AG04450 (cell line): Measurements from ENCODE around the gene WDR27. TPM values are rescaled to one million over a fixed set of nuclear protein-coding genes. Genes with fewer than 3 reads are reported as not detected.

Experiments used
- CTCF ChIA-PET: fragments of 300-600, 350-600 bp; formaldehyde crosslinking; extraction: SDS; loops from one replicate; lab custom pipeline; 2022; ENCODE audit warnings: antibody characterized with exemption, inconsistent platforms; lab: Charles Lee
- POLR2A ChIA-PET: fragments of 350-600 bp; formaldehyde crosslinking; extraction: SDS; loops from one replicate; lab custom pipeline; 2021; ENCODE audit warnings: antibody characterized with exemption, inconsistent platforms; lab: Yijun Ruan, JAX
- DNase-seq: peaks from one replicate; pipeline ENCODE4 v3.0.0-alpha.2; 2011; ENCODE audit warnings: low read depth, low spot score
- H3K27ac ChIP-seq: one replicate; pipeline ENCODE4 v1.5.1; 2012; ENCODE audit warnings: low read depth, low read length, control low read depth
- H3K27me3 ChIP-seq: one replicate; pipeline ENCODE4 v1.6.0; 2012; ENCODE audit warnings: low read length; ENCODE audit not compliant: control insufficient read depth, insufficient read depth
- H3K4me3 ChIP-seq: 2 replicates; pipeline ENCODE4 v1.5.1; 2011; ENCODE audit warnings: mild to moderate bottlenecking, low read depth, low read length, control low read depth
- H3K9me3 ChIP-seq: 2 replicates; pipeline ENCODE4 v1.5.1; 2012; ENCODE audit warnings: low read length; ENCODE audit not compliant: control insufficient read depth, insufficient read depth
- polyA plus RNA-seq: library from polyadenylated mRNA; depleted of rRNA; stranded (reverse); fragments of >200 nt; gene quantifications from 2 replicates; pipeline ENCODE4 v1.2.3, GENCODE V29; 2011
- TF ChIP-seq, protein P1 (sequence below): IDR thresholded peaks from 2 replicates; pipeline ENCODE4 v1.5.1; 2011; ENCODE audit warnings: low read depth, low read length, control low read depth, inconsistent platforms

WDR27 gene
- polyA plus RNA-seq, 1 experiment: 20.5 TPM

DNA sequence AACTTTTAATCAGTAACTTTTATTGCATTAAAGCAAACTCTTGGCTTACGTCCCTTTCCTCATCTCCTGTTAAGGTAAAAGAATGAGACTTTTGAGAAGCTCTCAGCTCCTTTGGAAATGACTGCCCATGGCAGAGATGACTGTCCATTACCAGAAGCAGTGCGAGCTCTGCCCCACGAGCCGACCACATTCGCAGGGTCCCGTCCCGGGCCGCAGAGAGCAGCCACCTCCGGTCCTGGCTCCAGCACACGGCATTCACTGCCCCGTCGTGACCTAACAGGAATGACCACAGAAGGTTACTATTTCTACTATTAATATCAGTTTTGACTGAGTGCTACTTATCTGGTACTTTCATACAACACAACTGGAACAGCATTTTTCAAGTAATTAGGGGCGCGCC is 63.4 kb downstream of the WDR27 start:
- TF ChIP-seq, protein P1, sequence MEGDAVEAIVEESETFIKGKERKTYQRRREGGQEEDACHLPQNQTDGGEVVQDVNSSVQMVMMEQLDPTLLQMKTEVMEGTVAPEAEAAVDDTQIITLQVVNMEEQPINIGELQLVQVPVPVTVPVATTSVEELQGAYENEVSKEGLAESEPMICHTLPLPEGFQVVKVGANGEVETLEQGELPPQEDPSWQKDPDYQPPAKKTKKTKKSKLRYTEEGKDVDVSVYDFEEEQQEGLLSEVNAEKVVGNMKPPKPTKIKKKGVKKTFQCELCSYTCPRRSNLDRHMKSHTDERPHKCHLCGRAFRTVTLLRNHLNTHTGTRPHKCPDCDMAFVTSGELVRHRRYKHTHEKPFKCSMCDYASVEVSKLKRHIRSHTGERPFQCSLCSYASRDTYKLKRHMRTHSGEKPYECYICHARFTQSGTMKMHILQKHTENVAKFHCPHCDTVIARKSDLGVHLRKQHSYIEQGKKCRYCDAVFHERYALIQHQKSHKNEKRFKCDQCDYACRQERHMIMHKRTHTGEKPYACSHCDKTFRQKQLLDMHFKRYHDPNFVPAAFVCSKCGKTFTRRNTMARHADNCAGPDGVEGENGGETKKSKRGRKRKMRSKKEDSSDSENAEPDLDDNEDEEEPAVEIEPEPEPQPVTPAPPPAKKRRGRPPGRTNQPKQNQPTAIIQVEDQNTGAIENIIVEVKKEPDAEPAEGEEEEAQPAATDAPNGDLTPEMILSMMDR: no peak
- ChIA-PET POLR2A (no interaction called here), CTCF (interaction anchor here (0.7 kb wide), 1 partner anchor 71 kb away, joined by 5 read pairs; no protein-coding TSS in a partner anchor)

DNA sequence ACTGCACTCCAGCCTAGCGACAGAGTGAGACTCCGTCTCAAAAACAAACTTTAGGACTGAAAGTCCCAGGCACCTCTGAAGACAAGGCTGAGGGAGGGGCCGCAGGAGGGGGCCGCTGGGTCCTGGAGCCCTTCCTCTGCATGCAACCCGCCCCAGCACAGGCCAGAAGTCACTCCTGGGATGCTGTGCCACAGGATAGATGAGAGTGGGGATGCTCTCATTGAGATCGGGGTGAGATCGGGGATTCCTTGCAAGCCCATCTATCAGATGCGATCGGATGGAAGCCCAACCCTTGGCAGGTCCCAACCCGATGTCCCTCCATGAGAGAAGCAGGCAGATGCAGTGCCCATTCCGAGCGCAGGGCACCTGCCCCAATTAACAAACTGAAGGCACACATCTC is 66.5 kb downstream of the WDR27 start:
- TF ChIP-seq, protein P1: no peak
- Histone ChIP-seq H3K4me3 (no peak overlapping the region), H3K27me3 (no peaks in the 10 kb centered on the region), H3K27ac (no peak overlapping the region), H3K9me3 (no peaks in the 10 kb centered on the region)
- no peak for DNase-seq
- ChIA-PET CTCF (no interaction called here), POLR2A (no interaction called here)

More for the DNA sequence above, 63.4 kb downstream of the WDR27 start:
- H3K27me3 ChIP-seq: no peaks in the 10 kb centered on the region
- H3K9me3 ChIP-seq: no peaks in the 10 kb centered on the region; the same call in 1 of the 2 replicates
- no peak overlapping the region for H3K4me3 ChIP-seq
- no peak for DNase-seq
- no peak overlapping the region for H3K27ac ChIP-seq

DNA sequence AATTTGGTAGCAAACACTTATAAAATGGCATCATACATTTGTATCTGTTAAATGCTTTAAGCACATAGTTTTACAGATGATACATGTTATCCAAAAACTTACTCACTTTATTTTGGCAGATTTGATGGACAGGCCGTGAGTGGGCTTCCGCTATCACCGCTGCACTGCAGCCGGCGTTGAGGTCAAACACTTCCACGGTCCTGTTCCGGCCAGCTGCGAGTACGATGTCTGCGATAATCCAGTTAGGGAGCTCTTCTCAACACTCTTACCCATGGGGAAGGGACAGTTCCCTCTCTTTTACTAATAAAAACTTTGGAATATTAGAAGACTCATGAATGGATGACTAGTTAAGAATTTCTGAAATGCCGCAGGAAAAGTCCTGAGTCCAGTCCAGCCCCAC is 69.0 kb downstream of the WDR27 start:
- no peak for DNase-seq
- no peaks in the 10 kb centered on the region for H3K9me3 ChIP-seq
- H3K4me3 ChIP-seq: no peak overlapping the region
- TF ChIP-seq, protein P1: no peak
- H3K27ac ChIP-seq: no peak overlapping the region
- ChIA-PET POLR2A (no interaction called here), CTCF (no interaction called here)
- no peaks in the 10 kb centered on the region for H3K27me3 ChIP-seq

DNA sequence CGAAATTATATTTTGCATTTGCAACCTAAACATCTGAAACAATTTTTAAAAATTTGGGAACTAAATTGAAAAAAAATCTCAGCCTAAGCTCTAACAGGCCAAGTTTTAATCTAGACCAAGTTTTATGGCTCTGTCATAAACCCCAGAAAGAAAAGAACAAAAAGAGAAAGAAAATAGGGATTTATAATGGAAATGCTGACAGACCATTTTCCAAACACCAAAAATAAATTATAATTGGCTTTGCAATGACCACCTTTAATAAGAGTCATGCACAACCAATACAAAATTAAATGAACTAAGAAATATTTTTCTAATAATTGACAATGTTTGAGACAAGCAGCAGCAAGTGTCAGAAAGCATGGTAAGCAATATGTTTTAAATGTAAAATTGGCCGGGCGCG is 72.6 kb downstream of the WDR27 start:
- CTCF ChIA-PET: no interaction called here
- H3K4me3 ChIP-seq: no peak overlapping the region
- peaks cover 6% of the 10 kb centered on the region; the same call in 1 of the 2 replicates for H3K9me3 ChIP-seq
- no peak overlapping the region for H3K27ac ChIP-seq
- no peak for DNase-seq
- no peaks in the 10 kb centered on the region for H3K27me3 ChIP-seq
- TF ChIP-seq, protein P1: no peak
- POLR2A ChIA-PET: no interaction called here

DNA sequence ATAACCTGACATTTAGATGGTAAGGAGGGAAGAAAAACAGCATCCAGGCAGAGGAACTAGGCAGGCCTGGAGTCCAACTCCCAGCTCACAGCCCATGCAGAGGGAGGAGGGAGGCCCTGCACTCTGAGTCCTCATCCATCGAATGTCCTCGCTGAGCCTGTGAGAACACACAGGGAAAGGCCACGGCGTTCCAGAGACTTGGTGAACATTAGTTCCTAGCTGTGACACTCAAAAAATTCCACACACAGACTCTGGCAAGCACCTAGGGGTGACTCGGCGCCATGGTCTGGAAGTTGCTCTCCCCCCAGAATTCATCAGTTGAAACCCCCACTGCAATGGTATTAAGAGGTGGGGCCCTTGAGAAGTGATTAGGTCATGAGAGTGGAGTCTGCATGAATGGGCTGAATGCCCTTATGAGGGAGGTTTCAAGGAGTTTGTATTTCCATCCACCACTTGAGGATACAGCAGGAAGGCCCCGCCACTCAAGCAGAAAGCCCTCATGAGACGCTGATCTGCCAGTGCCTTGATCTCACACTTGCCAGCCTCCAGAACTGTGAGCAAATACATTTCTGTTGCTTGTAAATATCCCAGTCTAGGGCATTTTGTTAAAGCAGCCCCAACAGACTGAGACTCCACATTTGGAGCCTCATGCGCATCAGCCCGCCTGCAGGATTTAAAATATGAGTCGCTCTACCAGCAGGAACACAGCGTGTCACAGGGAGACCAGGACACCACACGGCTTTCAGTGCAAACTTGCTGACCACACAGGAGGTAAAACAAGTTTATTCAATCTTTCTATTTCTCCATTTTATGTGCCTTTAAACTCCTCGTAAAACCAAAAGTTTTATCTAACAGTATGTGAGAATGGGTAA is 73.9 kb downstream of the WDR27 start:
- Histone ChIP-seq H3K4me3 (no peak overlapping the region), H3K9me3 (peaks cover 18% of the 10 kb centered on the region), H3K27ac (no peak overlapping the region), H3K27me3 (no peaks in the 10 kb centered on the region)
- TF ChIP-seq, protein P1: no peak
- DNase-seq: no peak
- POLR2A ChIA-PET: no interaction called here
- CTCF ChIA-PET: no interaction called here
